GM12801 (cell line): ENCODE results near the gene RALGPS1.

Experiments used
- CTCF ChIP-seq: IDR thresholded peaks from one replicate; pipeline ENCODE4 v1.5.1; 2011; ENCODE audit warnings: control low read depth; ENCODE audit not compliant: insufficient read length; ENCODE audit errors: extremely low read depth

The RALGPS1 gene

DNA sequence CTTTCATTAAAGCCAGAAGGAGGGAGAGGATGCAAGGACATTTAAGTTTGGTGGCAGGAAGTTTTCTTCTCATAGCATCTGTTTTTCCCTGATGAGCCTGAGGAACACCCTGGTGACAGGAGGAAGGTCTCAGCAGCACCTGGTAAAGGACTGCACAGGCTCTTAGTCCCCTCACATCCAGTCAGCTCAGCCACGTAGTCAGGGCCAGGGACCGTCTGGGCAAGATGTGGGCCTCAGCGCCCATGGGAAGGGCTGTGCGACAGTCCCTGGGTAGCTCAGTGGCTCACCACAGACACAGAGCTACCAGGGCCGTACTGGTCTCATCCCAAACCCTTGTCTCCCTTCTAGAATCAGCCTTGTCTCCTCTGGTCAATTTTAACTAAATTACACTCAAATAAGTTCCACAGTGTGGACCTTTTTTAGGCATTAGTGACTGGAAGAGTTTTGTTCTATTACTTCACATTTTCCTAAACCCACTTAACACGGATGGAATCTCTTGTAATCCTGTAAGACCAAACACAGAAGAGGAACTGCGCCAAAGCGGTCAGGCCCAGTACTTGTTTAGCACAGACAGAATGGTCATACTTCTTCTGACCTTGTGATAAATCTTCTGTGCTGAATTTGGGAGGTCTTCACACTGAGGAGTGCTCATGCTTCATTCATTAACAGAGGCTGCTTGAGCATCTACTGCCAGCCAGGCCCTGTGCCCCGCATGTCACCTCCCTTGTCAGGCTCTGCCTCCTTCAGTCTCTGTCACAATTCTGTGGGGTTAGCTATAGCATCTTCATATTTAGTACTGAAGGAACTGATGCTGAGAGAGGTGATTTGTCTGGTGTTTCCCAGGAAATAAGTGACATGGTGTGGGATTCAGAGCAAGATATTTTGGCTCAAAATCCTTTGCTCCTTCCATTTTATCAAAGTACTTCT lies 116.5 kb downstream of the RALGPS1 start:
- TF ChIP-seq CTCF, result no peak

DNA sequence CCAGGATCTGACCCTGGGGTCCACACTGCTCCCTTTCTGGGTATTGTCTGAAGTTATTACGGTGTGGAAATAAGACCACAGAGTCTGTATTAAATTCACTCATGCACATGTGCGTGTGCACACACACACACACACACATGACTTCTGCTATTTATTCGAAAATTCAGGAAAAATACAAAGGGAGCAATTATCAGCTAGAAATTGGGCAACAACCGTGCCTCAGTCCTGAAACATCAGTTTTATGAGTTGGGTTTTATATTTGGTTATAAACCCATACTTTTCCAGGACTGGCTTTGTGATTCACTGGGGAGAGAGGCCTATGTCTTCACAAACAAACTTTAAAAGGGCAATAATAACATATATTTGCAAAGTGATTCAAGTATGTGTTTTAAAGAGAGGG lies 117.7 kb downstream of the RALGPS1 start:
- TF ChIP-seq CTCF, result no peak

DNA sequence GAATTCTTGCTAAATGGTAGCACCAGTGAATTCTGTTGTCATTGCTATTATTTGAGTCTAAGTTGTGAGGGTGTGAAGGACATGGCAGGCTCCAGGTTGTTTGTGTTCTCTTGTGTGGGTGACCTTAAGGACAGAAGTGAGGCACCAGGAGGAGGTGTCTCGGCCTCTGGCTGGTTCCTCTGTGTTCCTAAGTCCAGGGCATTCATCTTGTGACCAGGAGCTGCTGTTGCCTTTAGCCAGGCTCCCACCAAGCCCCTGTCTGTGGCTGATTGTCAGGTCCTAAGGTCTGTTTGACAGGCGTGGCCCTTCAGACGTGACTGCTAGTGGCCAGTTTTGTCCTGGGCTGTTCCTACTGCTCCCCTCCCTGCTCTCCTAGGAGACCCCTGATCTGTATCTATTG lies 118.5 kb downstream of the RALGPS1 start:
- TF ChIP-seq CTCF, result no peak

DNA sequence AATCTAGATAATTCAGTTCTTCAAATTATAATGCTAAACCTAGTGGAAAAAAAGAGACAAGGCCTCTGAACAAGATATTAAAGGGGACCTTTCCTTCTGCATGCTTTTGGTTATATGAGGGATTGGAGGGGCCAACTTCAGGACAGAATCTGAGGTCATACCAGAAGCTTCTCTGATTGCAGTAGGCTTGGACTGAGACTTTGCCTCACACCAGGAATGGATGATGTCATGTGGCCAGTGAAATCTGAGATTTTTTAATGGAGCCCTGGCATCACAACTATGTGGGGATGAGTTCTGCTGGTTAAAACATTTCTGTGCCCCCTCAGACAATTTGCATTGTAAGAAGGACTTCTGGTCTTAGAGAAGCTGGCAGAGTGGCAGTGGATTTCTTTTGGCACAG lies 119.2 kb downstream of the RALGPS1 start:
- TF ChIP-seq CTCF, result no peak

DNA sequence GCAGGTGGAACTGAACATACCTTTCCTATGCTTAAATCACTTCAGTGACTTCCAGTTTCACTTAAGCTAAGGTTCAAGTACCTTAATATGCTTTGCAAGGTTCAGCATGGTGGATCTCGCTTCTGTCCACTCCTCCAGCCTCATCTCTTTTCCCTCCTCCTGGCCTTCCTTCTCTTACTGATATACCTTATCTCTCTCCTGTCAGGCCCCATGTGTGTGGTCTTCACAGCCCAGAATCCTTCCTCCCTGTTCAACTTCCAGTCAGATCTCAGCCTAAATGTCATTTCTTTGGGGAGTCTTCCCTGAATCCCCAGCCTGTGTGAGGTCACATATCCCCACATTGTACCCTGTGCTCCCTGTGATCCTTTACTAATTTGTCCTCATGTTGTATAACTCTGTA lies 120.1 kb downstream of the RALGPS1 start:
- no peak for TF ChIP-seq CTCF

DNA sequence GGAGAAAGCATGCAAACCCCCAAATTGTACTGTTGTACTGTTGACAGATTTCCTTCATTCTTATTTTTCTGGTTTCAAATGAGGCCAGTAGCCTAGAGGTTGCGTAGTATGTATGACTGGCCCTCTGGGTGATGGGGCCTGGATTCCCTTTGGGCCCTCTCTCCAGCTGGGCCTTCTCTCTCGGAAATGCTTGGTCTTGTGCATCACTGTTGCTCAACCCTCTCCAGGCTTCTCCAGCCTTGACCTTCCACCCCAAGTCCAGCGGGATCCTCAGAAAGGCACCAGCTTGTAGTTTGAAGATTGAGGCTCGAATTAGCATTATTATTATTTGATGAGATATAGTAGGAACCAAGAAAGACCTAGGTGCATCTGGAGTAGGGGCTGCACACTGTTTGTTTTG lies 120.8 kb downstream of the RALGPS1 start:
- no peak for TF ChIP-seq CTCF

- TF ChIP-seq CTCF, result no peak
These were observed 121.4 kb downstream of the RALGPS1 start for GRCh38 chr9:127035948-127036347.
